ENCODE results near the gene SYNRG. TPM values are rescaled to one million over a fixed set of nuclear protein-coding genes. Genes with fewer than 3 reads are reported as not detected.
A peak's percentile ranks its signal among the peaks of the same experiment; 100 is the strongest.

SYNRG gene
- total RNA-seq, 1 experiment from 2014 or later: 40.5 TPM

DNA sequence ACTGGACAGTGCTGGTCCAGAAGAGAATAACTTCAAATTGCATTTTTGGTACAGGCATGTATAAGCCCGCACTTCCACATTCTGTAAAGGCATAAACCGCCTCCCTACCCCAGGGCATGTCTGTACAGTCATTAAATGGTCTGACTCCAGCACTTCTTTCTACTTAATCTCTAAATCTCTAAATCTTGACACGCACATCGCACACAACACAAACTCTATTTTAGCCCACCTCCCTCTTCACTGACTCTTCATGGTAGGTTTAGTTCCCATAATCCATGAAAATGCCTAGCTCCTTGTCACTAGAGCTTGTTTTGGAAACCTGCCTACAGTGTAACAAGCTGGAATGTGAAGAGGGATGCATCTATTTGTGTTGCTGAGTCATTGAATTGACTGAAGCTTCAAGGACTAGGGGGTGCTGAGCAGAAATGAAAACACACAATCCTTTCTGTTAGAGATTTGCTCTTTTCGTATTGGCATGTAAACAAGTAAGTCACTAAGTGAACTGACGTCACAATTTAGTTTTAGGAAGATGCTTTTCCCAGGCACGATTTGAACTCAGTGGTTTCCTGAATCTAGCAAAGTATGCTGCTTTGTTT, 121.1 kb downstream of the SYNRG start:
- intact Hi-C loops (cut with micrococcal nuclease; ENCODE audit: unreplicated experiment): loop anchor here (2.0 to 5.0 kb wide), 3 partner anchors 37 to 131 kb away; partner anchors contain the start of genes ACACA and TADA2A
- Mint-ChIP-seq H3K4me1 (ENCODE audit: low read depth, unreplicated experiment) (peaks cover 42% of the 10 kb centered on the region), H3K36me3 (ENCODE audit: insufficient read depth, unreplicated experiment) (peaks cover 16% of the 10 kb centered on the region), H3K4me3 (ENCODE audit: unreplicated experiment) (peak overlapping the region; percentile 93), H3K9me3 (ENCODE audit: unreplicated experiment) (no peaks in the 10 kb centered on the region), H3K27ac (ENCODE audit: unreplicated experiment) (peak overlapping the region; percentile 84), H3K27me3 (ENCODE audit: insufficient read depth, unreplicated experiment) (no peaks in the 10 kb centered on the region)
- TF ChIP-seq, protein P1, sequence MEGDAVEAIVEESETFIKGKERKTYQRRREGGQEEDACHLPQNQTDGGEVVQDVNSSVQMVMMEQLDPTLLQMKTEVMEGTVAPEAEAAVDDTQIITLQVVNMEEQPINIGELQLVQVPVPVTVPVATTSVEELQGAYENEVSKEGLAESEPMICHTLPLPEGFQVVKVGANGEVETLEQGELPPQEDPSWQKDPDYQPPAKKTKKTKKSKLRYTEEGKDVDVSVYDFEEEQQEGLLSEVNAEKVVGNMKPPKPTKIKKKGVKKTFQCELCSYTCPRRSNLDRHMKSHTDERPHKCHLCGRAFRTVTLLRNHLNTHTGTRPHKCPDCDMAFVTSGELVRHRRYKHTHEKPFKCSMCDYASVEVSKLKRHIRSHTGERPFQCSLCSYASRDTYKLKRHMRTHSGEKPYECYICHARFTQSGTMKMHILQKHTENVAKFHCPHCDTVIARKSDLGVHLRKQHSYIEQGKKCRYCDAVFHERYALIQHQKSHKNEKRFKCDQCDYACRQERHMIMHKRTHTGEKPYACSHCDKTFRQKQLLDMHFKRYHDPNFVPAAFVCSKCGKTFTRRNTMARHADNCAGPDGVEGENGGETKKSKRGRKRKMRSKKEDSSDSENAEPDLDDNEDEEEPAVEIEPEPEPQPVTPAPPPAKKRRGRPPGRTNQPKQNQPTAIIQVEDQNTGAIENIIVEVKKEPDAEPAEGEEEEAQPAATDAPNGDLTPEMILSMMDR (IDR thresholded peaks at IDR 0.05; ENCODE audit: insufficient read depth in 1 of 2, low read depth in 1 of 2, low read length in 1 of 2, severe bottlenecking in 1 of 2, unreplicated experiment in 1 of 2): no peak
- ChIA-PET CTCF (interaction anchor here (1.0 to 1.1 kb wide), 2 partner anchors 69 to 115 kb away, joined by 6 read pairs; no protein-coding TSS in a partner anchor), POLR2A (interaction anchor here (0.6 kb wide), 1 partner anchor 81 kb away, joined by 4 read pairs; the partner anchor contains the start of genes ACACA and TADA2A)
- Histone ChIP-seq H3K9me3 (no peaks in the 10 kb centered on the region), H3K27me3 (replicated peaks; ENCODE audit: control insufficient read depth, insufficient read depth, low read length) (no peaks in the 10 kb centered on the region), H3K4me1 (peaks cover 19% of the 10 kb centered on the region), H3K36me3 (ENCODE audit: control insufficient read depth, insufficient read depth, low read length) (no peaks in the 10 kb centered on the region), H3K4me3 (ENCODE audit: low read depth, low read length) (peak overlapping the region; percentile 63)
- BruUV-seq (replicated peaks): no TSS peak
- peak in 1 of 2 experiments; percentile 63 for DNase-seq

- Histone ChIP-seq H3K27me3 (replicated peaks; ENCODE audit: control insufficient read depth, insufficient read depth, low read length) (no peaks in the 10 kb centered on the region), H3K9me3 (no peaks in the 10 kb centered on the region), H3K4me3 (ENCODE audit: low read depth, low read length) (no peak overlapping the region), H3K36me3 (ENCODE audit: control insufficient read depth, insufficient read depth, low read length) (no peaks in the 10 kb centered on the region), H3K4me1 (peaks cover 17% of the 10 kb centered on the region)
- Mint-ChIP-seq H3K27ac (ENCODE audit: unreplicated experiment) (no peak overlapping the region), H3K27me3 (ENCODE audit: insufficient read depth, unreplicated experiment) (no peaks in the 10 kb centered on the region), H3K9me3 (ENCODE audit: unreplicated experiment) (no peaks in the 10 kb centered on the region), H3K36me3 (ENCODE audit: insufficient read depth, unreplicated experiment) (peaks cover 16% of the 10 kb centered on the region), H3K4me1 (ENCODE audit: low read depth, unreplicated experiment) (peaks cover 46% of the 10 kb centered on the region), H3K4me3 (ENCODE audit: unreplicated experiment) (no peak overlapping the region)
- POLR2A ChIA-PET: no interaction called here
- BruUV-seq (replicated peaks): no TSS peak
- DNase-seq: no peak
- TF ChIP-seq, protein P1 (IDR thresholded peaks at IDR 0.05; ENCODE audit: insufficient read depth in 1 of 2, low read depth in 1 of 2, low read length in 1 of 2, severe bottlenecking in 1 of 2, unreplicated experiment in 1 of 2): no peak
- CTCF ChIA-PET: no interaction called here
- intact Hi-C loops (cut with micrococcal nuclease; ENCODE audit: unreplicated experiment): loop anchor here (5.0 kb wide), 1 partner anchor 129 kb away; no protein-coding TSS in a partner anchor
These were observed 123.2 kb downstream of the SYNRG start for GRCh38 chr17:37485938-37486570.

DNA sequence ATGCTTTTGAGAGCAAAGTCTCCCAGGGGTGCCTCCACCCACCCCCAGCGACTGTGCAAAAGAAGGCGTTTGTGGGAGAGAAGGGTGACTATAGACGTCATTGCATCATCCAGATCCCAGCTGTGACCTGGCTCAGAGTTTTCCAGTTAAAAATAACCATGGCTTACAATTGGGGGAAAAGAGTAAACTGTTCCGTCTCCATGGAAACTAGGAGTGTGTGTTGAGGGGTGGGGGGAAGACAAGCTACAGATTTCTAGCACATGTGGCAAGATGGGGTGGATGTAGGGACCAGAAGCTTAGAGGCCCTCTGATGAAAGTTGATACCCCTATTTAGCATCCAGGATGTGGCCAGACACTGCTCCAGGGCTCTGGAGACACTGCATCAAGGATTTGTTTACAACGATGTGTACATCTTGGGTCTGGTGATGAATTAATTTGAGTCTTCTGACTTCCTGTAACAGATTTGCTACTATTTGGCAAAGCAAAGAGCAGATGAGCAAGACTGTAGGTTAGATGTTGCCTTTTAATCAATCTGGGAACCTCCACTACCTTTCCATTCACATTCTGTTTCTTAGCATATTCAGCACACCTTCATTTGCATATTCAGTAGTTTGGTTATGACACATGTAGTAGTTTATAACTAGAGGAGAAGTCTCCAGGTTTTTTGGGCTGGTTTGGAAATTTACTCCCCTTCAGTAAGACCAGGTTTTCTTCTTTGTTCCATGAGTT, 125.7 kb downstream of the SYNRG start:
- H3K9me3 Mint-ChIP-seq (ENCODE audit: unreplicated experiment): no peaks in the 10 kb centered on the region
- Histone ChIP-seq H3K4me3 (ENCODE audit: low read depth, low read length) (no peak overlapping the region), H3K4me1 (peaks cover 17% of the 10 kb centered on the region), H3K9me3 (no peaks in the 10 kb centered on the region), H3K36me3 (ENCODE audit: control insufficient read depth, insufficient read depth, low read length) (peaks cover 2% of the 10 kb centered on the region; the same call in 1 of the 2 replicates), H3K27me3 (replicated peaks; ENCODE audit: control insufficient read depth, insufficient read depth, low read length) (no peaks in the 10 kb centered on the region)
- H3K27me3 Mint-ChIP-seq (ENCODE audit: insufficient read depth, unreplicated experiment): no peaks in the 10 kb centered on the region
- H3K36me3 Mint-ChIP-seq (ENCODE audit: insufficient read depth, unreplicated experiment): peaks cover 12% of the 10 kb centered on the region
- peaks cover 43% of the 10 kb centered on the region for H3K4me1 Mint-ChIP-seq (ENCODE audit: low read depth, unreplicated experiment)
- ChIA-PET CTCF (interaction anchor here (0.6 to 1.0 kb wide), 3 partner anchors 11 to 125 kb away, joined by 3 to 4 read pairs (median 3); partner anchors contain the start of gene SYNRG), POLR2A (interaction anchor here (1.2 kb wide), 1 partner anchor 110 kb away, joined by 3 read pairs; no protein-coding TSS in a partner anchor)
- BruUV-seq (replicated peaks): no TSS peak
- DNase-seq: no peak
- intact Hi-C loops (cut with micrococcal nuclease; ENCODE audit: unreplicated experiment): no loop called here
- TF ChIP-seq, protein P1 (IDR thresholded peaks at IDR 0.05; ENCODE audit: insufficient read depth in 1 of 2, low read depth in 1 of 2, low read length in 1 of 2, severe bottlenecking in 1 of 2, unreplicated experiment in 1 of 2): no peak
- peak overlapping the region; percentile 65 for H3K27ac Mint-ChIP-seq (ENCODE audit: unreplicated experiment)
- no peak overlapping the region for H3K4me3 Mint-ChIP-seq (ENCODE audit: unreplicated experiment)

Data from Caco-2 (cell line).